ENCODE measurements around the gene TMOD1. TPM values are rescaled to one million over a fixed set of nuclear protein-coding genes. Genes with fewer than 3 reads are reported as not detected.
A peak's percentile ranks its signal among the peaks of the same experiment; 100 is the strongest.

The TMOD1 gene
- total and polyA plus RNA-seq, 10 of the 15 experiments (the other 5 are each of a cell fraction or from before 2014, with no cell fraction given), result 4.0 to 44.1 (median 15.4) TPM

- Histone ChIP-seq H3K27me3 (replicated peaks in 1 of 2; ENCODE audit: control insufficient read depth in 2 of 2, insufficient read depth in 2 of 2, low read length in 1 of 2) (no peaks in the 10 kb centered on the region), H3K9ac (ENCODE audit: control insufficient read depth, insufficient read depth, low read length) (no peak overlapping the region), H3K4me2 (ENCODE audit: control insufficient read depth, insufficient read depth) (peak overlapping the region; percentile 44; the same call in 1 of the 2 replicates), H3K9me3 (replicated peaks; ENCODE audit: control insufficient read depth, insufficient read depth, low read length) (peaks cover 3% of the 10 kb centered on the region), H4K20me1 (ENCODE audit: control insufficient read depth, insufficient read depth) (no peaks in the 10 kb centered on the region), H3K27ac (ENCODE audit: control insufficient read depth, insufficient read depth) (no peak overlapping the region), H2AFZ (ENCODE audit: control insufficient read depth, low read depth, low read length) (no peak overlapping the region), H3K79me2 (ENCODE audit: control insufficient read depth, insufficient read depth, low read length) (peaks cover 74% of the 10 kb centered on the region), H3K36me3 (ENCODE audit: control insufficient read depth in 2 of 2, insufficient read depth in 2 of 2, low read length in 1 of 2) (no peaks in the 10 kb centered on the region; a peak in 1 of 4 replicates), H3K4me1 (ENCODE audit: control insufficient read depth, insufficient read depth, low read length) (peaks cover 55% of the 10 kb centered on the region), H3K4me3 (no peak overlapping the region)
- WGBS (ENCODE audit: insufficient coverage, insufficient replicate concordance, low lambda C conversion rate, missing lambda C conversion rate), result 73% methylated on average over 5 of the region's 5 CpGs
- intact Hi-C loops (cut with micrococcal nuclease; ENCODE audit: unreplicated experiment) (loop anchor here (10.0 kb wide), 1 partner anchor 87 kb away; no protein-coding TSS in a partner anchor), in situ Hi-C loops (cut with MboI) (loop anchor here (10.0 kb wide), 1 partner anchor 1093 kb away; the partner anchor contains the start of gene ZNF367)
- ChIA-PET SMC1A (ENCODE audit: uncharacterized antibody, unreplicated experiment) (interaction anchor here (0.5 to 8.6 kb wide), 7 partner anchors 12 to 108 kb away, joined by 3 to 144 read pairs (median 5); no protein-coding TSS in a partner anchor), POLR2A (interaction anchor here (1.0 kb wide), 1 partner anchor 9 kb away, joined by 3 read pairs; no protein-coding TSS in a partner anchor), CTCF (interaction anchor here (0.8 to 8.9 kb wide), 3 partner anchors 37 to 92 kb away, joined by 4 to 247 read pairs (median 23); no protein-coding TSS in a partner anchor), RAD21 (ENCODE audit: unreplicated experiment) (interaction anchor here (1.1 to 1.8 kb wide), 3 partner anchors 38 to 121 kb away, joined by 4 to 12 read pairs (median 5); no protein-coding TSS in a partner anchor)
- TF ChIP-seq SRF (IDR thresholded peaks at IDR 0.05; ENCODE audit: low read depth in 2 of 2, low read length in 2 of 2), result no peak
- TF ChIP-seq BHLHE40 (IDR thresholded peaks at IDR 0.05; ENCODE audit: borderline replicate concordance in 1 of 2, low read depth in 2 of 2, low read length in 1 of 2), result no peak
- no peak for TF ChIP-seq FOXK2 (IDR thresholded peaks at IDR 0.05)
- no peak for TF ChIP-seq BACH1 (IDR thresholded peaks at IDR 0.05; ENCODE audit: borderline replicate concordance)
- TF ChIP-seq REST (IDR thresholded peaks at IDR 0.05; ENCODE audit: low read depth, low read length), result no peak
- FAIRE-seq (no peak), DNase-seq (ENCODE audit: low read depth, low spot score) (no peak), ATAC-seq (no peak)
- BruUV-seq (replicated peaks), result no TSS peak
Observed at GRCh38 chr9:97507428-97507984, 6.0 kb downstream of the TMOD1 start.
